ENCODE data around the gene EEF1AKMT1. TPM values are rescaled to one million over a fixed set of nuclear protein-coding genes. Genes with fewer than 3 reads are reported as not detected.

EEF1AKMT1 gene
- total and polyA plus RNA-seq, 4 donors, result 9.1 to 12.5 (median 10.7) TPM

GRCh38 chr13:20713014-20713376, 60.8 kb downstream of the EEF1AKMT1 start:
- H3K9me3 ChIP-seq (ENCODE audit: control insufficient read depth, low read length), result no peaks in the 10 kb centered on the region
- no peaks in the 10 kb centered on the region for H3K27me3 ChIP-seq (ENCODE audit: control insufficient read depth in 1 of 2, insufficient read depth in 2 of 2, low read length in 1 of 2)
- 13 to 14% methylated on average over 11 of the region's 11 CpGs for WGBS, 2 donors
- ATAC-seq (ENCODE audit: low FRiP score) (no peak), DNase-seq (no peak)
- intact Hi-C loops (cut with DNase I), result loop anchor here (2.0 to 5.0 kb wide), 4 partner anchors 59 to 212 kb away; partner anchors contain the start of genes EEF1AKMT1 (in 2 of the 2) and IFT88 (in 1 of the 2)
- H3K27ac ChIP-seq (ENCODE audit: low read depth in 1 of 2, low read length in 2 of 2), result no peak overlapping the region
- H3K36me3 ChIP-seq (ENCODE audit: control insufficient read depth in 1 of 2, insufficient read depth in 2 of 2, low read length in 1 of 2), result no peaks in the 10 kb centered on the region
- H3K4me3 ChIP-seq (ENCODE audit: low read length in 2 of 2), result peak overlapping the region; percentile 9 to 38
- peaks cover 0 to 3% of the 10 kb centered on the region in 2 donors for H3K4me1 ChIP-seq (ENCODE audit: control insufficient read depth in 1 of 2, insufficient read depth in 2 of 2, low read length in 2 of 2)

GRCh38 chr13:20711301-20712044, 62.3 kb downstream of the EEF1AKMT1 start:
- no peak overlapping the region for H3K27ac ChIP-seq (ENCODE audit: low read depth in 1 of 2, low read length in 2 of 2)
- no peak for DNase-seq
- WGBS, 2 donors, result 87 to 91% methylated on average over 13 of the region's 13 CpGs

DNA sequence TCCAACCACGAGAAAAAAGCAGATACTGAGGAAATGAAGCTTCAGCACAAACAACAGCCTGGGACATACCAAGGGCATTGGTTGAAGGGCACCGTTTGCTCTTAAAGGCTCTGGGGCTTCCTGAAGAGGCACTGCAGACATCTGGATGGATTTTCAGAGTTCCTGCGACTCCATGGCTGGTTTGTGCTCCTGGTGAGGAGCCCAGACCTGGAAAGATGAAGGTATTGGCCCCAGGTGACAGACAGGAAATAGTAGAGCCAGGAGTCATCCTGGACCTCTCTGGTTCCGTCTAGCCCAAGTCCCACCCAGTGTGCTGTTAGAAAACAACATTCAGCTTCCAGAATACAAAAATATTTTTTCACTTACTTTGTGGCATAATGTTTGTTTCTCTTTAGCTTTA, 64.0 kb downstream of the EEF1AKMT1 start:
- ATAC-seq (ENCODE audit: low FRiP score) (no peak), DNase-seq (no peak)
- 22 to 26% methylated on average over 4 of the region's 4 CpGs for WGBS, 2 donors
- peaks cover 0 to 3% of the 10 kb centered on the region in 2 donors for H3K4me1 ChIP-seq (ENCODE audit: control insufficient read depth in 1 of 2, insufficient read depth in 2 of 2, low read length in 2 of 2)
- H3K36me3 ChIP-seq (ENCODE audit: control insufficient read depth in 1 of 2, insufficient read depth in 2 of 2, low read length in 1 of 2), result no peaks in the 10 kb centered on the region
- H3K27me3 ChIP-seq (ENCODE audit: control insufficient read depth in 1 of 2, insufficient read depth in 2 of 2, low read length in 1 of 2), result no peaks in the 10 kb centered on the region
- H3K27ac ChIP-seq (ENCODE audit: low read depth in 1 of 2, low read length in 2 of 2), result peak overlapping the region in 1 of 2 donors; percentile 20
- H3K9me3 ChIP-seq (ENCODE audit: control insufficient read depth, low read length), result no peaks in the 10 kb centered on the region
- intact Hi-C loops (cut with DNase I), result loop anchor here (5.0 to 10.0 kb wide), 6 partner anchors 63 to 215 kb away; partner anchors contain the start of genes EEF1AKMT1 (in 2 of the 2), IFT88 (in 2 of the 2) and XPO4 (in 1 of the 2)
- no peak overlapping the region for H3K4me3 ChIP-seq (ENCODE audit: low read length in 2 of 2)

More at GRCh38 chr13:20711301-20712044, 62.3 kb downstream of the EEF1AKMT1 start:
- no peaks in the 10 kb centered on the region for H3K9me3 ChIP-seq (ENCODE audit: control insufficient read depth, low read length)
- H3K27me3 ChIP-seq (ENCODE audit: control insufficient read depth in 1 of 2, insufficient read depth in 2 of 2, low read length in 1 of 2), result no peaks in the 10 kb centered on the region
- intact Hi-C loops (cut with DNase I), result loop anchor here (2.0 to 5.0 kb wide), 4 partner anchors 61 to 213 kb away; partner anchors contain the start of genes EEF1AKMT1 (in 2 of the 2) and IFT88 (in 1 of the 2)
- H3K4me1 ChIP-seq (ENCODE audit: control insufficient read depth in 1 of 2, insufficient read depth in 2 of 2, low read length in 2 of 2), result peaks cover 0 to 3% of the 10 kb centered on the region in 2 donors
- no peaks in the 10 kb centered on the region for H3K36me3 ChIP-seq (ENCODE audit: control insufficient read depth in 1 of 2, insufficient read depth in 2 of 2, low read length in 1 of 2)
- no peak overlapping the region for H3K4me3 ChIP-seq (ENCODE audit: low read length in 2 of 2)
- no peak for ATAC-seq (ENCODE audit: low FRiP score)

DNA sequence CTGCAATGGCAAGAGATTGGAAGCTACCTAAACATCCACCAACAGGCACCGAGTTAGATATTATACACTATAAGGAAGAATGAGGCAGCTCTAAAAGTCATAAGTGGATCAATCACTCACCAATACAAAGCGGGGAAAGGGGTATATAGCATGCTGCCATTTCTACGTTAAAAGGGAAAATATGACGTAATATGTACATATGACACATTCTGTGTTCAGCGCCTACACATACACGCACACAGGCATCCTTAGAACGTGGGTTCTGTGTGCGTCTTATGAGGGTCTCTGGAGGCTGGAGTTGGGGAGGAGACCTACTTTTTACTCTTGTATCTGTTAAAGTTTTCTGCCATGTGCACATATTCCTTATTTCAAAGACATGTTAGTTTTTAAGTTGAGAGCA, 64.4 kb downstream of the EEF1AKMT1 start:
- Histone ChIP-seq H3K36me3 (ENCODE audit: control insufficient read depth in 1 of 2, insufficient read depth in 2 of 2, low read length in 1 of 2) (no peaks in the 10 kb centered on the region), H3K27ac (ENCODE audit: low read depth in 1 of 2, low read length in 2 of 2) (no peak overlapping the region), H3K27me3 (ENCODE audit: control insufficient read depth in 1 of 2, insufficient read depth in 2 of 2, low read length in 1 of 2) (no peaks in the 10 kb centered on the region), H3K4me1 (ENCODE audit: control insufficient read depth in 1 of 2, insufficient read depth in 2 of 2, low read length in 2 of 2) (peaks cover 0 to 3% of the 10 kb centered on the region in 2 donors), H3K4me3 (ENCODE audit: low read length in 2 of 2) (no peak overlapping the region), H3K9me3 (ENCODE audit: control insufficient read depth, low read length) (no peaks in the 10 kb centered on the region)
- intact Hi-C loops (cut with DNase I), result loop anchor here (5.0 to 10.0 kb wide), 4 partner anchors 145 to 215 kb away; partner anchors contain the start of genes IFT88 (in 1 of the 2) and XPO4 (in 1 of the 2)
- 71 to 74% methylated on average over 8 of the region's 8 CpGs for WGBS, 2 donors
- no peak for ATAC-seq (ENCODE audit: low FRiP score)
- no peak for DNase-seq

- WGBS, 2 donors, result 79 to 85% methylated on average over 2 of the region's 2 CpGs
- Histone ChIP-seq H3K9me3 (ENCODE audit: control insufficient read depth, low read length) (no peaks in the 10 kb centered on the region), H3K4me3 (ENCODE audit: low read length in 2 of 2) (no peak overlapping the region), H3K27me3 (ENCODE audit: control insufficient read depth in 1 of 2, insufficient read depth in 2 of 2, low read length in 1 of 2) (no peaks in the 10 kb centered on the region), H3K4me1 (ENCODE audit: control insufficient read depth in 1 of 2, insufficient read depth in 2 of 2, low read length in 2 of 2) (peaks cover 0 to 3% of the 10 kb centered on the region in 2 donors), H3K36me3 (ENCODE audit: control insufficient read depth in 1 of 2, insufficient read depth in 2 of 2, low read length in 1 of 2) (no peaks in the 10 kb centered on the region), H3K27ac (ENCODE audit: low read depth in 1 of 2, low read length in 2 of 2) (no peak overlapping the region)
- intact Hi-C loops (cut with DNase I), result loop anchor here (5.0 to 10.0 kb wide), 4 partner anchors 143 to 214 kb away; partner anchors contain the start of genes IFT88 (in 1 of the 2) and XPO4 (in 1 of the 2)
- ATAC-seq (ENCODE audit: low FRiP score) (no peak), DNase-seq (no peak)
These were observed 65.5 kb downstream of the EEF1AKMT1 start for GRCh38 chr13:20708216-20708615.

DNA sequence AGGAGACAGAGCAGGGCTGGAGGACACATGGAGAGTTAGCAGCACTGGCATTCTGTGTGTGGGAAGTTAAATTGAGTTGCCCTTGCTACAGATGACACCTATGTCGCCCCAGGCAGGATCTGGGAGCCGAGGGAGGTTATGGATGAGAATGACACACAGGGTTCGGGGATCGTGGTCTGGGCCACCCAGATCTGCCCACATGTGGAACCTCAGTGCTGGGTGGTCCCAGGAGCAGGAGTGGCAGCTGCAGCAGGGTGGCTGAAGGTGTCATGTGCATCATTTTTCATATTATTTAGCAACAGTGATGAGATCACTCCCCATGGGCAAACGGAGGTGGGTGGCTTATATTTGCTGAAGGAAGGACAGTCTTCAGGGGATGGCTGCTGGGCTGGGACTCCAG, 67.1 kb downstream of the EEF1AKMT1 start:
- intact Hi-C loops (cut with DNase I), result loop anchor here (5.0 to 10.0 kb wide), 4 partner anchors 142 to 216 kb away; partner anchors contain the start of genes IFT88 (in 1 of the 2) and XPO4 (in 1 of the 2)
- no peaks in the 10 kb centered on the region for H3K36me3 ChIP-seq (ENCODE audit: control insufficient read depth in 1 of 2, insufficient read depth in 2 of 2, low read length in 1 of 2)
- H3K27ac ChIP-seq (ENCODE audit: low read depth in 1 of 2, low read length in 2 of 2), result no peak overlapping the region
- H3K4me1 ChIP-seq (ENCODE audit: control insufficient read depth in 1 of 2, insufficient read depth in 2 of 2, low read length in 2 of 2), result peaks cover 0 to 3% of the 10 kb centered on the region in 2 donors
- ATAC-seq (ENCODE audit: low FRiP score) (no peak), DNase-seq (no peak)
- H3K4me3 ChIP-seq (ENCODE audit: low read length in 2 of 2), result no peak overlapping the region
- no peaks in the 10 kb centered on the region for H3K27me3 ChIP-seq (ENCODE audit: control insufficient read depth in 1 of 2, insufficient read depth in 2 of 2, low read length in 1 of 2)
- 97% methylated on average over 5 of the region's 5 CpGs for WGBS, 2 donors
- no peaks in the 10 kb centered on the region for H3K9me3 ChIP-seq (ENCODE audit: control insufficient read depth, low read length)

DNA sequence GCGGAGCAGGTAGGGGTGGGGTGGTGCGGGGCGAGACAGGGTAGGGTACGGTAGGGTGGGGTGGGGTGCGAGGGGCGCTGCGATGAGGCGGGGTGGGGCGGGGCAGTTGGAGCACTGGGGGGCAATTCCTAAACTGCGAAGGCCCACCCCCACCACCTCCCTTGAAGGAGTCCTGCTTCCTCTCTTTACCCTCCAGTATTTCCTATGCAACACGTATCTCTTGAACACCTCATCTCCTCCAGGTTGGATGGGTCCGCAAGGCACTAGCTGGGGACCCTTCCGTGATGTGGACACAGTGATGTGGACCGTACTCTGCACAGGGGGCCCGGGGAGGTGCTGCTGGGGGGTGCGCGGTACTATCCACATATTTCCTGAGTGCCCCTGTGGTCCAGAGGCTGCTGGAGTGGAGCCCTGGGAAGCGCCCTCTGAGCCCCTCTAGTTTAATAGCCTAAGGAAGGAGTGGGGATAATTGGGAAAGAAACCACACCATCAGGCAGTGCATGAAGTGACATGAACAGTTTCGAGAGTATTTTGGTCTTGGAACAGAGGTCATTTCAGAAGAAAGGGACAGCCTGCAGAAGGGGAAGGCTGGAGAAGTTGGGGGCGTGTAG, 69.2 kb downstream of the EEF1AKMT1 start:
- peak; percentile 1 for ATAC-seq (ENCODE audit: low FRiP score)
- Histone ChIP-seq H3K4me1 (ENCODE audit: control insufficient read depth in 1 of 2, insufficient read depth in 2 of 2, low read length in 2 of 2) (peaks cover 0 to under 1% of the 10 kb centered on the region in 2 donors), H3K27ac (ENCODE audit: low read depth in 1 of 2, low read length in 2 of 2) (no peak overlapping the region), H3K9me3 (ENCODE audit: control insufficient read depth, low read length) (no peaks in the 10 kb centered on the region), H3K36me3 (ENCODE audit: control insufficient read depth in 1 of 2, insufficient read depth in 2 of 2, low read length in 1 of 2) (no peaks in the 10 kb centered on the region), H3K4me3 (ENCODE audit: low read length in 2 of 2) (peak overlapping the region; percentile 79 to 91), H3K27me3 (ENCODE audit: control insufficient read depth in 1 of 2, insufficient read depth in 2 of 2, low read length in 1 of 2) (no peaks in the 10 kb centered on the region)
- 20 to 31% methylated on average over 14 to 20 of the region's 20 CpGs for WGBS, 2 donors
- DNase-seq, result no peak
- intact Hi-C loops (cut with DNase I), result loop anchor here (5.0 to 10.0 kb wide), 4 partner anchors 140 to 218 kb away; partner anchors contain the start of genes IFT88 (in 1 of the 2) and XPO4 (in 1 of the 2)

DNA sequence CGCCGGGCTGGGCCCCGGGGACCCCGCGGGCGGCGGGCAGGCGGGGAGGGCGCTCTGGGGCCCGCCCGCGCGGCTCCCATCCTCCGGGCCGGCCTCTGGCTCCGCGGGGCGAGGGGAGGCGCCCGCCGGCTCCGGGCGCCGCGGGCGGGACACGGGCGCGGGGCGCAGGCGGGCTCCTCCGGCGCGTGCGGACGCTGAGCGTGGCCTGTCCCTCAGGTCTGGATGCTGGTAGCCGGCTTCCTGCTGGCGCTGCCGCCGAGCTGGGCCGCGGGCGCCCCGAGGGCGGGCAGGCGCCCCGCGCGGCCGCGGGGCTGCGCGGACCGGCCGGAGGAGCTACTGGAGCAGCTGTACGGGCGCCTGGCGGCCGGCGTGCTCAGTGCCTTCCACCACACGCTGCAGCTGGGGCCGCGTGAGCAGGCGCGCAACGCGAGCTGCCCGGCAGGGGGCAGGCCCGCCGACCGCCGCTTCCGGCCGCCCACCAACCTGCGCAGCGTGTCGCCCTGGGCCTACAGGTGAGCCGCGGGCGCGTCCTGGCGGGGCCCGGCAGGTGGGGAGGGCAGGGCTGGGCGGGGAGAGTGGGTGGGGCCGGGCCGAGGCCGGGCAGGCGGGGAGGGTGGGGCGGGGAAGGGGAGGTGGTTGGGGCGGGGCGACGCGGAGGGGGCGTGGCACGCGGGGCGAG, 69.8 kb downstream of the EEF1AKMT1 start:
- Histone ChIP-seq H3K27ac (ENCODE audit: low read depth in 1 of 2, low read length in 2 of 2) (no peak overlapping the region), H3K4me1 (ENCODE audit: control insufficient read depth in 1 of 2, insufficient read depth in 2 of 2, low read length in 2 of 2) (no peaks in the 10 kb centered on the region), H3K36me3 (ENCODE audit: control insufficient read depth in 1 of 2, insufficient read depth in 2 of 2, low read length in 1 of 2) (no peaks in the 10 kb centered on the region), H3K4me3 (ENCODE audit: low read length in 2 of 2) (peak overlapping the region; percentile 79 to 91), H3K9me3 (ENCODE audit: control insufficient read depth, low read length) (no peaks in the 10 kb centered on the region), H3K27me3 (ENCODE audit: control insufficient read depth in 1 of 2, insufficient read depth in 2 of 2, low read length in 1 of 2) (no peaks in the 10 kb centered on the region)
- intact Hi-C loops (cut with DNase I), result loop anchor here (10.0 kb wide), 3 partner anchors 139 to 209 kb away; partner anchors contain the start of genes IFT88 (in 1 of the 2) and XPO4 (in 1 of the 2)
- DNase-seq (peak; percentile 83 to 91), ATAC-seq (ENCODE audit: low FRiP score) (peak; percentile 80)
- 1% methylated on average over 43 to 98 of the region's 98 CpGs for WGBS, 2 donors
